Parathyroid adenoma (tissue), 2 donors: ENCODE measurements around the gene YBX2.

Source experiments
- H2AFZ ChIP-seq: fragments of 300-600 bp; sonication (generic); one replicate; pipeline ENCODE4 v1.7.0; 2017; ENCODE audit warnings: antibody characterized with exemption, mild to moderate bottlenecking
- H3K27ac ChIP-seq: fragments of 300-600 bp; sonication (generic); one replicate; pipeline ENCODE4 v1.7.0; 2017
- H3K27me3 ChIP-seq: fragments of 300-600 bp; sonication (generic); one replicate; pipeline ENCODE4 v1.7.0; 2017; ENCODE audit warnings: low read length; ENCODE audit not compliant: control insufficient read depth, insufficient read depth
- H3K36me3 ChIP-seq: fragments of 300-600 bp; sonication (generic); one replicate; pipeline ENCODE4 v1.7.0; 2017; ENCODE audit warnings: low read length; ENCODE audit not compliant: control insufficient read depth, insufficient read depth
- H3K4me1 ChIP-seq: fragments of 300-600 bp; sonication (generic); one replicate; pipeline ENCODE4 v1.7.0; 2017; ENCODE audit warnings: control low read depth
- H3K4me2 ChIP-seq: fragments of 300-600 bp; sonication (generic); one replicate; pipeline ENCODE4 v1.7.0; 2017; ENCODE audit warnings: low read length
- H3K4me3 ChIP-seq: fragments of 300-600 bp; sonication (generic); one replicate; pipeline ENCODE4 v1.7.0; 2017; ENCODE audit warnings: low read depth, low read length
- H3K79me2 ChIP-seq: fragments of 300-600 bp; sonication (generic); one replicate; pipeline ENCODE4 v1.7.0; 2017; ENCODE audit warnings: control low read depth
- H3K9ac ChIP-seq: fragments of 300-600 bp; sonication (generic); one replicate; pipeline ENCODE4 v1.7.0; 2017; ENCODE audit warnings: mild to moderate bottlenecking
- H3K9me3 ChIP-seq: fragments of 300-600 bp; sonication (generic); one replicate; pipeline ENCODE4 v1.7.0; 2017; ENCODE audit warnings: low read length; ENCODE audit not compliant: control insufficient read depth
- CTCF ChIP-seq: fragments of 300-600 bp; sonication (generic); IDR thresholded peaks from one replicate; pipeline ENCODE4 v1.7.0; 2017; ENCODE audit warnings: antibody characterized with exemption, mild to moderate bottlenecking
- donor health status: primary hyperparathyroidism.

The YBX2 gene

GRCh38 chr17:7330638-7331015 lies 36.2 kb upstream of the YBX2 start:
- Histone ChIP-seq H3K4me2 (peak overlapping the region; percentile 96), H3K27me3 (no peaks in the 10 kb centered on the region), H3K36me3 (no peaks in the 10 kb centered on the region), H3K27ac (peak overlapping the region; percentile 94), H3K79me2 (no peaks in the 10 kb centered on the region), H3K9ac (no peak overlapping the region), H3K9me3 (no peaks in the 10 kb centered on the region), H3K4me1 (peaks cover 9% of the 10 kb centered on the region), H2AFZ (peak overlapping the region; percentile 81), H3K4me3 (no peak overlapping the region)
- TF ChIP-seq CTCF, result no peak

- H3K4me2 ChIP-seq, result peak overlapping the region; percentile 96
- TF ChIP-seq CTCF, result no peak
- no peaks in the 10 kb centered on the region for H3K36me3 ChIP-seq
- peak overlapping the region; percentile 81 for H2AFZ ChIP-seq
- H3K27ac ChIP-seq, result peak overlapping the region; percentile 94
- H3K79me2 ChIP-seq, result no peaks in the 10 kb centered on the region
- peaks cover 9% of the 10 kb centered on the region for H3K4me1 ChIP-seq
- no peaks in the 10 kb centered on the region for H3K9me3 ChIP-seq
- H3K9ac ChIP-seq, result no peak overlapping the region
- H3K27me3 ChIP-seq, result no peaks in the 10 kb centered on the region
- H3K4me3 ChIP-seq, result peak overlapping the region; percentile 95
Measured at GRCh38 chr17:7329997-7330637, 35.7 kb upstream of the YBX2 start.

- peaks cover 9% of the 10 kb centered on the region for H3K4me1 ChIP-seq
- peak overlapping the region; percentile 95 for H3K4me3 ChIP-seq
- H3K36me3 ChIP-seq, result no peaks in the 10 kb centered on the region
- no peaks in the 10 kb centered on the region for H3K9me3 ChIP-seq
- peak; percentile 8 for TF ChIP-seq CTCF
- no peak overlapping the region for H3K9ac ChIP-seq
- peak overlapping the region; percentile 96 for H3K4me2 ChIP-seq
- H3K79me2 ChIP-seq, result peaks cover 2% of the 10 kb centered on the region
- H2AFZ ChIP-seq, result peak overlapping the region; percentile 81
- peak overlapping the region; percentile 94 for H3K27ac ChIP-seq
- H3K27me3 ChIP-seq, result no peaks in the 10 kb centered on the region
Measured at GRCh38 chr17:7329374-7329996, 35.0 kb upstream of the YBX2 start.

- Histone ChIP-seq H3K36me3 (no peaks in the 10 kb centered on the region), H3K4me1 (peaks cover 9% of the 10 kb centered on the region), H2AFZ (peak within 1 kb of the TSS; percentile 81), H3K4me2 (peak within 1 kb of the TSS; percentile 97), H3K4me3 (peak within 1 kb of the TSS; percentile 95), H3K9ac (peak within 1 kb of the TSS; percentile 8), H3K27me3 (no peaks in the 10 kb centered on the region), H3K79me2 (peaks cover 2% of the 10 kb centered on the region), H3K9me3 (no peaks in the 10 kb centered on the region), H3K27ac (peak within 1 kb of the TSS; percentile 94)
- TF ChIP-seq CTCF, result no peak
Measured at GRCh38 chr17:7328840-7329373, 34.5 kb upstream of the YBX2 start, which contains the start of gene NEURL4. TSS of gene NEURL4 (minus strand) at chr17:7329335. CDS start at chr17:7329312, 23 bp downstream.
